ENCODE data around the gene ARFIP1.

- TF ChIP-seq CTCF (IDR thresholded peaks at IDR 0.05) (no peak), POLR2A (IDR thresholded peaks at IDR 0.05) (no peak)
Observed at GRCh38 chr4:152808670-152809069, 28.9 kb downstream of the ARFIP1 start.
